A549 (cell line): ENCODE results near the gene TECPR2. TPM values are rescaled to one million over a fixed set of nuclear protein-coding genes. Genes with fewer than 3 reads are reported as not detected.

Experiments used
- ATAC-seq, 2 experiments: fragments of 200-7000 bp in 1 of 2; fragments of >200 bp in 1 of 2; cut with Nextera tagmentation in 1 of 2; cut with Tn5 transposase in 1 of 2; 3 replicates each; pipeline versions ENCODE4 v1.8.0 to v1.9.1; 2018 to 2020; ENCODE audit warnings: mild to moderate bottlenecking in 1 of 2, moderate library complexity in 1 of 2
- CTCF ChIA-PET: fragments of 300-600 bp; sonication (Branson Sonifier 250); formaldehyde crosslinking; extraction: SDS; loops from one replicate; lab custom pipeline; 2021; ENCODE audit warnings: antibody characterized with exemption, inconsistent platforms; lab: Yijun Ruan, JAX
- POLR2A ChIA-PET: fragments of 350-600 bp; formaldehyde crosslinking; extraction: SDS; loops from one replicate; lab custom pipeline; 2021; ENCODE audit warnings: antibody characterized with exemption, inconsistent platforms; lab: Yijun Ruan, JAX
- DNase-seq, 2 experiments: peaks; one replicate each; pipeline versions ENCODE4 v3.0.0 to v3.0.0-alpha.2; 2011 to 2016; ENCODE audit warnings: low read depth in 1 of 2, low spot score in 1 of 2
- FAIRE-seq: peaks from 2 replicates; lab custom pipeline; 2011; peaks lifted over from hg19 to GRCh38; lab: Jason Lieb, UNC
- H3K27ac ChIP-seq, 2 experiments: fragments of >200 bp; sonication (Bioruptor Twin); formaldehyde crosslinking; 3 replicates each; pipeline ENCODE4 v1.5.1; 2016 to 2017
- H3K4me1 ChIP-seq: fragments of >200 bp; sonication (Bioruptor Twin); formaldehyde crosslinking; 3 replicates; pipeline ENCODE4 v1.6.1; 2016
- H3K4me2 ChIP-seq: fragments of >200 bp; sonication (Bioruptor Twin); formaldehyde crosslinking; 3 replicates; pipeline ENCODE4 v1.6.1; 2016
- H3K4me3 ChIP-seq: fragments of >200 bp; sonication (Bioruptor Twin); formaldehyde crosslinking; 3 replicates; pipeline ENCODE4 v1.5.1; 2016
- H3K9me3 ChIP-seq: fragments of >200 bp; sonication (Bioruptor Twin); formaldehyde crosslinking; 3 replicates; pipeline ENCODE4 v1.6.1; 2016
- CBX8 ChIP-seq: fragments of 200-600 bp; sonication (generic); IDR thresholded peaks from 2 replicates; pipeline ENCODE4 v1.6.1; 2016
- EHF ChIP-seq: fragments of 250-450 bp; sonication (Bioruptor Pico); IDR thresholded peaks from 2 replicates; pipeline ENCODE4 v1.5.0; 2020; ENCODE audit warnings: mild to moderate bottlenecking
- EHMT2 ChIP-seq: fragments of 200-600 bp; sonication (generic); IDR thresholded peaks from 2 replicates; pipeline ENCODE4 v1.6.1; 2016; ENCODE audit warnings: antibody characterized with exemption, low read depth, mild to moderate bottlenecking, moderate library complexity
- FOSB ChIP-seq: fragments of 250-450 bp; sonication (Bioruptor Pico); IDR thresholded peaks from 2 replicates; pipeline ENCODE4 v1.5.0; 2020; ENCODE audit warnings: mild to moderate bottlenecking, moderate library complexity
- FOSL2 ChIP-seq, 2 experiments: fragments of 450-650 bp in 1 of 2; fragments of >200 bp in 1 of 2; sonication (Bioruptor Twin) in 1 of 2; formaldehyde crosslinking; IDR thresholded peaks; 2 replicates each; pipeline versions ENCODE4 v1.5.0 to v1.6.1; 2016 to 2020; ENCODE audit warnings: mild to moderate bottlenecking in 1 of 2, moderate library complexity in 1 of 2
- KDM1A ChIP-seq: fragments of 200-600 bp; sonication (generic); IDR thresholded peaks from 2 replicates; pipeline ENCODE4 v1.6.1; 2016; ENCODE audit warnings: low read depth, mild to moderate bottlenecking
- KDM5A ChIP-seq: fragments of 200-600 bp; sonication (generic); IDR thresholded peaks from 2 replicates; pipeline ENCODE4 v1.6.1; 2016; ENCODE audit warnings: antibody characterized with exemption, mild to moderate bottlenecking
- MAFK ChIP-seq: fragments of 450-650 bp; IDR thresholded peaks from 2 replicates; pipeline ENCODE4 v1.6.1; 2014; ENCODE audit not compliant: partially characterized antibody
- NFE2L2 ChIP-seq: fragments of 150-350 bp; conservative IDR thresholded peaks from 2 replicates; pipeline ENCODE4 v1.6.1; 2014; ENCODE audit warnings: low read length
- NR3C1 ChIP-seq: fragments of >200 bp; sonication (Bioruptor Twin); formaldehyde crosslinking; IDR thresholded peaks from 3 replicates; pipeline ENCODE4 v1.6.1; 2017
- RARB ChIP-seq: fragments of 250-450 bp; sonication (Bioruptor Pico); IDR thresholded peaks from 2 replicates; pipeline ENCODE4 v1.8.0; 2021; ENCODE audit warnings: mild to moderate bottlenecking, moderate library complexity
- RNF2 ChIP-seq: fragments of 200-600 bp; sonication (generic); IDR thresholded peaks from 2 replicates; pipeline ENCODE4 v1.6.1; 2016; ENCODE audit warnings: low read depth, mild to moderate bottlenecking, antibody characterized with exemption, moderate library complexity, borderline replicate concordance
- SMC3 ChIP-seq: fragments of >200 bp; sonication (Bioruptor Twin); formaldehyde crosslinking; IDR thresholded peaks from 3 replicates; pipeline ENCODE4 v1.6.1; 2018; ENCODE audit warnings: inconsistent platforms
- ZFP36 ChIP-seq: fragments of 450-650 bp; IDR thresholded peaks from 2 replicates; pipeline ENCODE4 v1.6.1; 2014; ENCODE audit warnings: borderline replicate concordance; ENCODE audit not compliant: partially characterized antibody
- ZNF302 ChIP-seq: fragments of 250-450 bp; sonication (Bioruptor Pico); IDR thresholded peaks from 2 replicates; pipeline ENCODE4 v1.9.0; 2021; ENCODE audit warnings: inconsistent platforms, mild to moderate bottlenecking, moderate library complexity
- ZSCAN20 ChIP-seq: fragments of 250-450 bp; sonication (Bioruptor Pico); IDR thresholded peaks from 2 replicates; pipeline ENCODE4 v1.8.0; 2022; ENCODE audit warnings: mild to moderate bottlenecking, moderate library complexity
- WGBS: methylation state at CpG from one replicate; pipeline ENCODE4 v1.1.6; 2017; ENCODE audit errors: missing lambda C conversion rate; 5-methylcytosine and 5-hydroxymethylcytosine counted together
- polyA plus RNA-seq, 4 experiments: library from polyadenylated mRNA; depleted of rRNA in 3 of 4; stranded (reverse); fragments of >200 nt; fragmentation: RNase III in 1 of 4; extraction: RNeasy Plus Mini Kit Qiagen cat#74134 plus additional on column Dnase treatment in 1 of 4; gene quantifications; 2 replicates in 3 of 4; 3 replicates in 1 of 4; pipeline ENCODE4 v1.2.3, GENCODE V29; 2011 to 2017
- TF ChIP-seq, protein P1 (sequence below): fragments of 250-450 bp; sonication (Bioruptor Pico); IDR thresholded peaks from 2 replicates; pipeline ENCODE4 v1.5.0; 2021; ENCODE audit warnings: mild to moderate bottlenecking, moderate library complexity, borderline replicate concordance
- TF ChIP-seq, protein P2 (sequence below): fragments of 450-650 bp; IDR thresholded peaks from 2 replicates; pipeline ENCODE4 v1.6.1; 2014; ENCODE audit warnings: antibody characterized with exemption
- TF ChIP-seq, protein P3 (sequence below): fragments of >200 bp; sonication (Bioruptor Twin); formaldehyde crosslinking; IDR thresholded peaks from 3 replicates; pipeline ENCODE4 v1.6.1; 2016
- TF ChIP-seq, protein P4 (sequence below): IDR thresholded peaks from 2 replicates; pipeline ENCODE4 v1.6.1; 2012; ENCODE audit warnings: low read depth, borderline replicate concordance
- TF ChIP-seq, protein P5 (sequence below): fragments of 150-350 bp; IDR thresholded peaks from 2 replicates; pipeline ENCODE4 v1.6.1; 2014; ENCODE audit warnings: low read depth, mild to moderate bottlenecking, low read length
- TF ChIP-seq, protein P6 (sequence below): fragments of 250-450 bp; sonication (Bioruptor Pico); IDR thresholded peaks from 2 replicates; pipeline ENCODE4 v1.5.0; 2020; ENCODE audit warnings: low read depth, mild to moderate bottlenecking, moderate library complexity
- TF ChIP-seq, protein P7 (sequence below): fragments of 200-600 bp; sonication (generic); IDR thresholded peaks from 2 replicates; pipeline ENCODE4 v1.6.1; 2016; ENCODE audit warnings: antibody characterized with exemption, mild to moderate bottlenecking, moderate library complexity

The TECPR2 gene
- polyA plus RNA-seq, 2 of the 4 experiments (the other 2 are of a cell fraction), result 5.9 to 7.6 TPM

DNA sequence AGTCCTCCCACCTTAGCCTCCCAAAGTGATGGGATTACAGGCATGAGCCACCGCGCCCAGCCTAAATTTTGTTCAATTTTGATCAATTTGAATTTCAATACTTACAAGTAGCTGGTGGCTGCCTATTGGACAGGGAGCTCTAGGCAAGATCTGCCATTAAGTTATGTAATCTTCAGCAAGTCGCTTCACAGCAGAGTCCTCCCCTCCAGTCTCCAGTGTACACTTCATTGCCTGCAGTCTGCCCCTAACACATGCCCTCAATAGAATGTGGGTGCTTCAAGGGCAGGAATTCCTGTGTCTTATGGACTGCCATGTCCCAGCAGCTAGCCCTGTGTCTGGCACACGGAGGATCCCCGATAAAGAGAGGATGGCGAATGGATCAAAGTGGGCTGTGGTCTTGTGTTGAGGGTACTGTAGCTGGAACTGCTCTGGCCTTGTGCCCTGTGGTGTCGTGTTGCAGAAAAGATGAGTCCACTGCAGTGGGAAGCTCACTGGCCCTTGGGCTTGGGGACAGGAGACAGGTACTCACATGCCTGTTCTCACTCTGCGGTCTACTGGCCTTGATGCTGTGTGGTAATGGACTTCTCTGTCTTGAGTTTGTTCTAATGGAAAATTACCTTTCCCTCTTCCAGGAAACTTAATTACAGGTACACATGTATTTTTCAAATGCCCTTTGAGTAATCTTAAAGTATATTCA lies 67.6 kb downstream of the TECPR2 start:
- 94% methylated on average over 8 of the region's 8 CpGs for WGBS
- ChIA-PET POLR2A (interaction anchor here (0.7 kb wide), 1 partner anchor 495 kb away, joined by 5 read pairs; no protein-coding TSS in a partner anchor), CTCF (interaction anchor here (0.9 to 2.1 kb wide), 10 partner anchors 8 to 94 kb away, joined by 3 to 9 read pairs (median 4); no protein-coding TSS in a partner anchor)
- FAIRE-seq, result no peak
- H3K4me1 ChIP-seq, result no peaks in the 10 kb centered on the region
- no peak overlapping the region for H3K27ac ChIP-seq
- no peak overlapping the region for H3K4me2 ChIP-seq
- DNase-seq, result no peak
- TF ChIP-seq MAFK, result no peak
- no peak for TF ChIP-seq SMC3
- TF ChIP-seq EHF (CRISPR knock-in tag), result no peak
- TF ChIP-seq, protein P1, sequence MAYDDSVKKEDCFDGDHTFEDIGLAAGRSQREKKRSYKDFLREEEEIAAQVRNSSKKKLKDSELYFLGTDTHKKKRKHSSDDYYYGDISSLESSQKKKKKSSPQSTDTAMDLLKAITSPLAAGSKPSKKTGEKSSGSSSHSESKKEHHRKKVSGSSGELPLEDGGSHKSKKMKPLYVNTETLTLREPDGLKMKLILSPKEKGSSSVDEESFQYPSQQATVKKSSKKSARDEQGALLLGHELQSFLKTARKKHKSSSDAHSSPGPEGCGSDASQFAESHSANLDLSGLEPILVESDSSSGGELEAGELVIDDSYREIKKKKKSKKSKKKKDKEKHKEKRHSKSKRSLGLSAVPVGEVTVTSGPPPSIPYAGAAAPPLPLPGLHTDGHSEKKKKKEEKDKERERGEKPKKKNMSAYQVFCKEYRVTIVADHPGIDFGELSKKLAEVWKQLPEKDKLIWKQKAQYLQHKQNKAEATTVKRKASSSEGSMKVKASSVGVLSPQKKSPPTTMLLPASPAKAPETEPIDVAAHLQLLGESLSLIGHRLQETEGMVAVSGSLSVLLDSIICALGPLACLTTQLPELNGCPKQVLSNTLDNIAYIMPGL (CRISPR knock-in tag), result no peak
- TF ChIP-seq, protein P2, sequence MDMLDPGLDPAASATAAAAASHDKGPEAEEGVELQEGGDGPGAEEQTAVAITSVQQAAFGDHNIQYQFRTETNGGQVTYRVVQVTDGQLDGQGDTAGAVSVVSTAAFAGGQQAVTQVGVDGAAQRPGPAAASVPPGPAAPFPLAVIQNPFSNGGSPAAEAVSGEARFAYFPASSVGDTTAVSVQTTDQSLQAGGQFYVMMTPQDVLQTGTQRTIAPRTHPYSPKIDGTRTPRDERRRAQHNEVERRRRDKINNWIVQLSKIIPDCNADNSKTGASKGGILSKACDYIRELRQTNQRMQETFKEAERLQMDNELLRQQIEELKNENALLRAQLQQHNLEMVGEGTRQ, result no peak
- no peak for TF ChIP-seq RARB (CRISPR knock-in tag)
- no peak for TF ChIP-seq ZNF302 (CRISPR knock-in tag)
- TF ChIP-seq KDM5A, result no peak
- TF ChIP-seq ZFP36, result no peak
- TF ChIP-seq, protein P3, sequence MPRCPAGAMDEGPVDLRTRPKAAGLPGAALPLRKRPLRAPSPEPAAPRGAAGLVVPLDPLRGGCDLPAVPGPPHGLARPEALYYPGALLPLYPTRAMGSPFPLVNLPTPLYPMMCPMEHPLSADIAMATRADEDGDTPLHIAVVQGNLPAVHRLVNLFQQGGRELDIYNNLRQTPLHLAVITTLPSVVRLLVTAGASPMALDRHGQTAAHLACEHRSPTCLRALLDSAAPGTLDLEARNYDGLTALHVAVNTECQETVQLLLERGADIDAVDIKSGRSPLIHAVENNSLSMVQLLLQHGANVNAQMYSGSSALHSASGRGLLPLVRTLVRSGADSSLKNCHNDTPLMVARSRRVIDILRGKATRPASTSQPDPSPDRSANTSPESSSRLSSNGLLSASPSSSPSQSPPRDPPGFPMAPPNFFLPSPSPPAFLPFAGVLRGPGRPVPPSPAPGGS, result no peak
- no peak for TF ChIP-seq ZSCAN20
- TF ChIP-seq, protein P4, sequence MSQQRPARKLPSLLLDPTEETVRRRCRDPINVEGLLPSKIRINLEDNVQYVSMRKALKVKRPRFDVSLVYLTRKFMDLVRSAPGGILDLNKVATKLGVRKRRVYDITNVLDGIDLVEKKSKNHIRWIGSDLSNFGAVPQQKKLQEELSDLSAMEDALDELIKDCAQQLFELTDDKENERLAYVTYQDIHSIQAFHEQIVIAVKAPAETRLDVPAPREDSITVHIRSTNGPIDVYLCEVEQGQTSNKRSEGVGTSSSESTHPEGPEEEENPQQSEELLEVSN, result no peak
- TF ChIP-seq, protein P5, sequence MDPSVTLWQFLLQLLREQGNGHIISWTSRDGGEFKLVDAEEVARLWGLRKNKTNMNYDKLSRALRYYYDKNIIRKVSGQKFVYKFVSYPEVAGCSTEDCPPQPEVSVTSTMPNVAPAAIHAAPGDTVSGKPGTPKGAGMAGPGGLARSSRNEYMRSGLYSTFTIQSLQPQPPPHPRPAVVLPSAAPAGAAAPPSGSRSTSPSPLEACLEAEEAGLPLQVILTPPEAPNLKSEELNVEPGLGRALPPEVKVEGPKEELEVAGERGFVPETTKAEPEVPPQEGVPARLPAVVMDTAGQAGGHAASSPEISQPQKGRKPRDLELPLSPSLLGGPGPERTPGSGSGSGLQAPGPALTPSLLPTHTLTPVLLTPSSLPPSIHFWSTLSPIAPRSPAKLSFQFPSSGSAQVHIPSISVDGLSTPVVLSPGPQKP, result no peak
- TF ChIP-seq FOSL2 (IDR thresholded peaks at IDR 0.05), result no peak
- TF ChIP-seq FOSL2 (CRISPR knock-in tag; IDR thresholded peaks at IDR 0.05), result no peak
- no peak for TF ChIP-seq EHMT2
- TF ChIP-seq NFE2L2, result no peak
- TF ChIP-seq CBX8, result no peak
- H3K4me3 ChIP-seq, result no peak overlapping the region
- H3K9me3 ChIP-seq, result no peaks in the 10 kb centered on the region
- no peak for ATAC-seq

DNA sequence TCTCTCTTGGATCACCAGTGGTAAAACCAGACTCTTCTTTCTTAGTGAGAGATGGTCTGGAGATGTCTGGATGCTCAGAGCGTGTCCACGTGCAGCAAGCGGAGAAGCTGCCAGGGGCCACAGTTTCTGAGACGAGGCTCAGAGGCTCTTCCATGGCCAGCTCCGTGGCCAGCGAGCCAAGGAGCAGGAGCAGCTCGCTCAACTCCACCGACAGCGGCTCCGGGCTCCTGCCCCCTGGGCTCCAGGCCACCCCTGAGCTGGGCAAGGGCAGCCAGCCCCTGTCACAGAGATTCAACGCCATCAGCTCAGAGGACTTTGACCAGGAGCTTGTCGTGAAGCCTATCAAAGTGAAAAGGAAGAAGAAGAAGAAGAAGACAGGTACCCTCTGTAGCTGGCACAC lies 69.0 kb downstream of the TECPR2 start:
- 99% methylated on average over 8 of the region's 12 CpGs for WGBS
- ATAC-seq (no peak), DNase-seq (no peak), FAIRE-seq (no peak)
- no peaks in the 10 kb centered on the region for H3K4me1 ChIP-seq
- no peak overlapping the region for H3K4me2 ChIP-seq
- POLR2A ChIA-PET, result interaction anchor here (0.6 kb wide), 1 partner anchor 84 kb away, joined by 9 read pairs; no protein-coding TSS in a partner anchor
- H3K4me3 ChIP-seq, result no peak overlapping the region
- no peak overlapping the region for H3K27ac ChIP-seq
- H3K9me3 ChIP-seq, result no peaks in the 10 kb centered on the region
- CTCF ChIA-PET, result interaction anchor here (1.0 to 2.1 kb wide), 5 partner anchors 8 to 86 kb away, joined by 3 to 7 read pairs (median 3); no protein-coding TSS in a partner anchor
- TF ChIP-seq KDM1A (no peak), CBX8 (no peak), RNF2 (no peak), NR3C1 (no peak), RARB (CRISPR knock-in tag) (no peak), FOSB (CRISPR knock-in tag) (no peak)
- TF ChIP-seq, protein P5, result no peak
- TF ChIP-seq, protein P6, sequence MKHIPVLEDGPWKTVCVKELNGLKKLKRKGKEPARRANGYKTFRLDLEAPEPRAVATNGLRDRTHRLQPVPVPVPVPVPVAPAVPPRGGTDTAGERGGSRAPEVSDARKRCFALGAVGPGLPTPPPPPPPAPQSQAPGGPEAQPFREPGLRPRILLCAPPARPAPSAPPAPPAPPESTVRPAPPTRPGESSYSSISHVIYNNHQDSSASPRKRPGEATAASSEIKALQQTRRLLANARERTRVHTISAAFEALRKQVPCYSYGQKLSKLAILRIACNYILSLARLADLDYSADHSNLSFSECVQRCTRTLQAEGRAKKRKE (CRISPR knock-in tag), result no peak
- TF ChIP-seq, protein P7, sequence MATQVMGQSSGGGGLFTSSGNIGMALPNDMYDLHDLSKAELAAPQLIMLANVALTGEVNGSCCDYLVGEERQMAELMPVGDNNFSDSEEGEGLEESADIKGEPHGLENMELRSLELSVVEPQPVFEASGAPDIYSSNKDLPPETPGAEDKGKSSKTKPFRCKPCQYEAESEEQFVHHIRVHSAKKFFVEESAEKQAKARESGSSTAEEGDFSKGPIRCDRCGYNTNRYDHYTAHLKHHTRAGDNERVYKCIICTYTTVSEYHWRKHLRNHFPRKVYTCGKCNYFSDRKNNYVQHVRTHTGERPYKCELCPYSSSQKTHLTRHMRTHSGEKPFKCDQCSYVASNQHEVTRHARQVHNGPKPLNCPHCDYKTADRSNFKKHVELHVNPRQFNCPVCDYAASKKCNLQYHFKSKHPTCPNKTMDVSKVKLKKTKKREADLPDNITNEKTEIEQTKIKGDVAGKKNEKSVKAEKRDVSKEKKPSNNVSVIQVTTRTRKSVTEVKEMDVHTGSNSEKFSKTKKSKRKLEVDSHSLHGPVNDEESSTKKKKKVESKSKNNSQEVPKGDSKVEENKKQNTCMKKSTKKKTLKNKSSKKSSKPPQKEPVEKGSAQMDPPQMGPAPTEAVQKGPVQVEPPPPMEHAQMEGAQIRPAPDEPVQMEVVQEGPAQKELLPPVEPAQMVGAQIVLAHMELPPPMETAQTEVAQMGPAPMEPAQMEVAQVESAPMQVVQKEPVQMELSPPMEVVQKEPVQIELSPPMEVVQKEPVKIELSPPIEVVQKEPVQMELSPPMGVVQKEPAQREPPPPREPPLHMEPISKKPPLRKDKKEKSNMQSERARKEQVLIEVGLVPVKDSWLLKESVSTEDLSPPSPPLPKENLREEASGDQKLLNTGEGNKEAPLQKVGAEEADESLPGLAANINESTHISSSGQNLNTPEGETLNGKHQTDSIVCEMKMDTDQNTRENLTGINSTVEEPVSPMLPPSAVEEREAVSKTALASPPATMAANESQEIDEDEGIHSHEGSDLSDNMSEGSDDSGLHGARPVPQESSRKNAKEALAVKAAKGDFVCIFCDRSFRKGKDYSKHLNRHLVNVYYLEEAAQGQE, result no peak
